Measurements from ENCODE around the gene LRP10.

Gene LRP10

DNA sequence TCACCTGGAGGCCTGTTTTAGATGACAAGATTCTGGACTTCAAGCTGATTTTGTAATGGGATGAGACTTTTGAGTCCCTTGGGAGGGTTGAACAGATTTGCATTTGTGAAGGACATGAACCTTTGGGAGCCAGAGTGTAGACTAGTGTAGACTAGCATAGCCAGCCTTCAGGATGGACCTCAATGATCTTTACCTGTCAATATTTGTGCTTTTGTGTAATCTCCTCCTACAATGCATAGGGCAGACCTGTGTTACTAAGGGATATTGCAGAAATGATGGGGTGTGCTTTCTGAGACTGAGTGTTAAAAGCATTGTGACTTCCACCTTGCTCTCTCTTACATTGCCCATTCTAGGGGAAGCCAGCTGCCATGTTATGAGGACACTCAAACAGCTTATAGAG, 9.9 kb upstream of the LRP10 start:
- in situ Hi-C loops (cut with MboI; ENCODE audit: low sequenced_read_pairs), result no loop called here

DNA sequence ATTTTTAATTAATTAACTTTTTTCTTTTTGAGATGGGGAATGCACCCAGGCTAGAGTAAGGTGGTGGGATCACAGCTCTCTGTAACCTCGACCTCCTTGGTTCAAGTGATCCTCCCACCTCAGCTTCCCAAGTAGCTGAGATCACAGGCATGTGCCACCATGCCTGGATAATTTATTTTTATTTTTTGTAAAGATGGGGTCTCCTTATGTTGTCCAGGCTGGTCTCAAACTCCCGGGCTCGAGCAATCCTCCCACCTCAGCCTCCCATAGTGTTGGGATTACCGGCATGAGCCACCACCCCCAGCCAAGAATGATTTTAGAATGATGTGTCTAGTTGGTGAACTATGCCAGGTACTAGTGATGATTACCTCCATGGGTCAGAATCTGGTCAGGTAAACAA, 6.6 kb upstream of the LRP10 start:
- in situ Hi-C loops (cut with MboI; ENCODE audit: low sequenced_read_pairs), result no loop called here

- in situ Hi-C loops (cut with MboI; ENCODE audit: low sequenced_read_pairs), result no loop called here
These were observed 5.8 kb upstream of the LRP10 start for GRCh38 chr14:22865424-22866405.

GRCh38 chr14:22866874-22867273, 4.7 kb upstream of the LRP10 start:
- in situ Hi-C loops (cut with MboI; ENCODE audit: low sequenced_read_pairs), result no loop called here

DNA sequence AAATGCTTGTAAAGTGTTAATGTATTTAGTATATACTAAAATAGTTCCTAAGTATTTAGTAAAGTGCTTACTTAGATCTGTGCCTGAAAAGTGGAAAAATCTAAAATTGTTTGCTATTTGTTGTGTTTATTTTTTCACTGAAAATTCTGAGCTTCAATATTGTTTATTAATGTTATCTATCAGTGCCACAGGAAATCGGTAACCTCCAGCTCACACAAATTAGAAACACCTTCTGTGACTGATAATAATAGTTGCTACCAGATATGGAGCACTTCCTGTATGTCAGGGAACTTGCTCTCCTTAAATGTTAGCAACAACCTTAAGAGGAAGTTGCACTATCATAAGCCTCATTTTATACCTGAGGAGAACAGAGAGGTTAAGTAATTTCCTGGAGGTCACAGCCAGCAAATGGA, 723 bp upstream of the LRP10 start:
- in situ Hi-C loops (cut with MboI; ENCODE audit: low sequenced_read_pairs), result no loop called here

DNA sequence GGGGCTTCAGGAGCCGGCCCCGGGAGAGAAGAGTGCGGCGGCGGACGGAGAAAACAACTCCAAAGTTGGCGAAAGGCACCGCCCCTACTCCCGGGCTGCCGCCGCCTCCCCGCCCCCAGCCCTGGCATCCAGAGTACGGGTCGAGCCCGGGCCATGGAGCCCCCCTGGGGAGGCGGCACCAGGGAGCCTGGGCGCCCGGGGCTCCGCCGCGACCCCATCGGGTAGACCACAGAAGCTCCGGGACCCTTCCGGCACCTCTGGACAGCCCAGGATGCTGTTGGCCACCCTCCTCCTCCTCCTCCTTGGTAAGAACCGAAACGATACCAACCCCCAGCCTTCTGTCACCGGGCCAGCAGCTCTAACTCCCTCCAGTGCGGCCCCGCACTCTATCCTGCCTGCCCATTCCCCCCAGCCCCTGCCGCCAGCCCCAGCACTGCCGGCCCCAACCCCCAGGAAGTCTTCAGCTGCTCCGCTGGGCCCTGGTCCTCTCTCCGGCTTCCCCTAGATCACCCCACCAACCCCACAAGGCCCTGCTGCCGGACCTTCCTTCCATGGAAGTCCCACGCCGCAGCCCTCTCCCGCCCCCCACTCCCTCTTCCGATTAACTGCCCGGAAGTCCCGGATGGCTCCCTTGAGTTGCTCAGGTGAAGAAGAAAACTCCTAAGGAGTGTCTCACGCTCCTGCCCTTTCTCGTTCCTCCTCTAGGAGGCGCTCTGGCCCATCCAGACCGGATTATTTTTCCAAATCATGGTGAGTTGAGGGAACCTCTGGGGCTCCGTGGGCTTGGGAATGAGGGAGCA, 693 bp downstream of the LRP10 start:
- in situ Hi-C loops (cut with MboI; ENCODE audit: low sequenced_read_pairs), result no loop called here

GRCh38 chr14:22872833-22873520, 1.4 kb downstream of the LRP10 start:
- in situ Hi-C loops (cut with MboI; ENCODE audit: low sequenced_read_pairs), result no loop called here

- in situ Hi-C loops (cut with MboI; ENCODE audit: low sequenced_read_pairs), result no loop called here
These were observed 3.6 kb downstream of the LRP10 start for GRCh38 chr14:22875003-22875747.

- in situ Hi-C loops (cut with MboI; ENCODE audit: low sequenced_read_pairs), result no loop called here
These were observed 4.3 kb downstream of the LRP10 start for GRCh38 chr14:22875748-22876319.

GRCh38 chr14:22877000-22877501, 5.5 kb downstream of the LRP10 start:
- in situ Hi-C loops (cut with MboI; ENCODE audit: low sequenced_read_pairs), result no loop called here

GRCh38 chr14:22878271-22879246, 7.0 kb downstream of the LRP10 start:
- in situ Hi-C loops (cut with MboI; ENCODE audit: low sequenced_read_pairs), result no loop called here

GRCh38 chr14:22882064-22882463, 10.5 kb downstream of the LRP10 start:
- in situ Hi-C loops (cut with MboI; ENCODE audit: low sequenced_read_pairs), result no loop called here

DNA sequence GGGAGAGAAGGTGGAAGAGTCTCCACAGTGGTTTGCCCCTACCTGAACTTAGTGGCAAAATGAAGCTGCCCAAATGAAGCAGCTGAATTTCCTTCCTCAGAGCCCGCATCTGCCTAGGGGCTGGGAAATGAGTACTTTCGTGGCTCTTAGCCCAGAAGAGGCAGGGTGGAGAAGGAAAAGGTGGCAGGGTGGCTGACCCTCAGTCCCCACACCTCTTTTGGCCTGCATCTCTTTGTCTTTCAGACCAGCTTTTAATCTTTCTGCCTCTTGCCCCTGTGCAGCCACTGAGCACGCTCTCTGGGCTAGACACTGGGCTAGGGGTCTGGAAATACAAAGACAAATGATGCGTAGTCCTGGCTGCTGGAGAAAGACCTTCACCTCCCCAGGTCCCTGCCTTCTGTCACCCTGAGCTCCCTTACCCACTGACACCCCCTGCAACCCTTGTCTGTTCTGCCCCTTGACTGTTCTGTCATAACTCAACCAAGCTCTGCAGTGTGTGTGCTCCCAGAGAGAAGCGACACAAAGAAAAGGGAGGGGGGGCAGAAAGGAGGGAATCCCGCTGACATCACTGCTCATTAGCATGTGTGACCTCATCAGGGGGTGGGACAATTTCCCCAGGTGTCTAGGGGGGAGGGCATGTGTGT, 11.1 kb downstream of the LRP10 start:
- in situ Hi-C loops (cut with MboI; ENCODE audit: low sequenced_read_pairs), result no loop called here

- in situ Hi-C loops (cut with MboI; ENCODE audit: low sequenced_read_pairs), result no loop called here
These were observed 11.8 kb downstream of the LRP10 start, which contains the start of gene REM2 for GRCh38 chr14:22883173-22883976. Gene REM2, plus strand, starts transcription at chr14:22883222. Its CDS starts 66 bp downstream, at chr14:22883288.

DNA sequence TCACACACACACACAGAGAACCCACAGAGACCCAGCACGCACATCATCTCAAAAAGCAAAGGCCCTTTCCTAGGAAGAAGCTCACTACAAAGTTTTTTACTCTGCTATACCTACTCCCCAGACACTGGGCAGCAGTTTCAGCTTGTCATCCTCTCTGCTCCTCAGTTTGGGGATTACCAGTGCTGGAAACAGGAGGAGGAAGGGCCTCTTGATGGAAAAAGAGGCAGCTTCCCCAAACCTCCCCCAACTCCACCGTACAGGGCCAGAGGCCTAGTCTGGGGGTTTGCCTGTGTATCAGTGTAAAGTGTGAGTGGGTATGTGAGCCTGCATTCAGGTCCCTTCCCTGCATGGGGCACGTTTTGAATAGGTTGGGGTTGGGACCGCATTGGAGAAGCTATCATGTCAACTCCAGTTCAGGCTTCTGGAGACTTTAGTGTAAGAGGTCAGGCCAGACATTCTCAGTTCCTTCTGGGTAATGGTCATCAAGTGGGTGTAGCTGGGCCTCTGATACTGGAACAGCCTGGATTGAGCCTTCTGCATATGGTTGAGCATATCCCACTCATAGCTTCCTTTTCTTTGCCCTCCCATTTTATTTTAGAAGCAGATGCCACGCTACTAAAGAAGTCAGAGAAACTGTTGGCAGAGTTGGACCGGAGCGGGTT, 12.7 kb downstream of the LRP10 start:
- in situ Hi-C loops (cut with MboI; ENCODE audit: low sequenced_read_pairs), result no loop called here

GRCh38 chr14:22884738-22885523, 13.4 kb downstream of the LRP10 start:
- in situ Hi-C loops (cut with MboI; ENCODE audit: low sequenced_read_pairs), result no loop called here

Measured in HL-60/S4 (cell line).